Colon (tissue), 2 donors: ENCODE measurements around the gene RAP1GAP2.

Source experiments
- FAIRE-seq: peaks from 2 replicates; lab custom pipeline; 2012; peaks lifted over from hg19 to GRCh38; lab: Jason Lieb, UNC
- donor health status: control.
- donor health status: control.

The RAP1GAP2 gene

GRCh38 chr17:2853283-2854142, 57.3 kb downstream of the RAP1GAP2 start:
- FAIRE-seq, result no peak

DNA sequence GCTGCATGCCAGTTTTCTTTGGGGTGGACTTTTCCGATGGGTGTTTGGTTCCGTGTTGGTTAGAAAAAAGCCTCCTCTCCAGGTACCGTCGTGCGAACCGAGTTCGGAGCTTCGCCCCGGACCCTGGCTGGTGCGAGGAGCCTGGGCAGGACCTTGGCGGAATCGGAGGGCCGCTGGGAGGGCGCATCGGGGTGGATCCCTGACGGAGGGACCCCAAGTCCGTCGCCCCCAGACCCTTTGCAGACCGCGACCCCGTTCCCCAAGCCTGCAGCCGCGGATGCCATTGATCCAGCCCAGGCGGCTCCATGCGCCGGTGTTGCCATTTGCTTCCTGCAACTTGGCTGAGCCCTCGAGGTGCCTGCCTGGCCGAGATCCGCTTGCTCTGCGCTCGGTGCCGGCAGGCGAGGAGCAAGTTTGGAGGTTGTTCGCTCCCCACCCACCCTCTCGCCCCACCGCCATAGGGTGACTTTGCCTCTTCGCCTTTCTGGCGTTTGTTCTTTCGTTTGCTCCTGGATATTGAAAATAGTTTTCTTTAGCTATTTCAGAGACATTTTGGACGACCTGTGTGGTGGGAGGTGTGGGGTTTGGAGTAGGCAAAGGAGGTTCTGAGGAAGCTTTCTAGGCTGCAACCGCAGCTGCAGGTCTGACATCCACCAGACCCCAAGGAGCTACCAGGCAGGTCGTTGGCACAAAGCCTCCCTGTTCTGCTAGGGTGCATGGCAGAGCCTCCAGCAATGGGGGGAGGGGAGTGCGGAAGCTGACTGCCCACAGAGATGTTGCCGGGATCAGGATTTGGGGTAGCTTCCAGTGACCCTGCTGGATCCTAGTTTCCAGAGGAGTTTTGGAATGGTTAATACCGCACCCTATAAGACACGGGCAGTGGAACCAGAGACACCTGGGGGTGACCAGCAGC, 58.2 kb downstream of the RAP1GAP2 start:
- FAIRE-seq, result no peak

- no peak for FAIRE-seq
These were observed 58.9 kb downstream of the RAP1GAP2 start for GRCh38 chr17:2855063-2855600.

- FAIRE-seq, result no peak
These were observed 60.5 kb downstream of the RAP1GAP2 start for GRCh38 chr17:2856727-2857126.

- FAIRE-seq, result no peak
These were observed 63.8 kb downstream of the RAP1GAP2 start for GRCh38 chr17:2860045-2860444.

- no peak for FAIRE-seq
These were observed 64.6 kb downstream of the RAP1GAP2 start for GRCh38 chr17:2860883-2861282.

GRCh38 chr17:2862197-2862596, 66.0 kb downstream of the RAP1GAP2 start:
- FAIRE-seq, result no peak

GRCh38 chr17:2863204-2863603, 67.0 kb downstream of the RAP1GAP2 start:
- no peak for FAIRE-seq

- no peak for FAIRE-seq
These were observed 69.0 kb downstream of the RAP1GAP2 start for GRCh38 chr17:2865228-2865627.

- FAIRE-seq, result no peak
These were observed 71.5 kb downstream of the RAP1GAP2 start for GRCh38 chr17:2867441-2868424.

DNA sequence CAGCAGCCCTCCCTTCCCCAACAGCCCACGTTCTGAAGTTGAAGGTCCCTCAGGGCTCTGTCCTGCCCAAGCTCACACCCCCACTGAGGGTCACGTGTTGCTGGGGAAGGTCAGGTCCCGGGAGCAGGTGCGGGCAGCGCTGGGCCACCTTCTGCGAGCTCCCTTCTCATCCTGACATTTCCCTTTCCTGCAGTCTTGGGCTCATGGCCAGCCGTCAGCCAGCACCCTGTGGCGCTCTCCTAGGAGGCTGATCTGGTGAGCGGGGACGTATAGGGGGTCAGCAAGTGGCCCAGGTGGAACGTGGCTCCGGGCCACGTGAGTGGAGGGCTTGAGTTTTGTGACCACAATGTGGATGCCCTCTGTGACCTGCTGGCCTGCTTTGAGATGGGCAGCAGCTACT, 73.4 kb downstream of the RAP1GAP2 start:
- no peak for FAIRE-seq

GRCh38 chr17:2871205-2871604, 75.0 kb downstream of the RAP1GAP2 start:
- no peak for FAIRE-seq

DNA sequence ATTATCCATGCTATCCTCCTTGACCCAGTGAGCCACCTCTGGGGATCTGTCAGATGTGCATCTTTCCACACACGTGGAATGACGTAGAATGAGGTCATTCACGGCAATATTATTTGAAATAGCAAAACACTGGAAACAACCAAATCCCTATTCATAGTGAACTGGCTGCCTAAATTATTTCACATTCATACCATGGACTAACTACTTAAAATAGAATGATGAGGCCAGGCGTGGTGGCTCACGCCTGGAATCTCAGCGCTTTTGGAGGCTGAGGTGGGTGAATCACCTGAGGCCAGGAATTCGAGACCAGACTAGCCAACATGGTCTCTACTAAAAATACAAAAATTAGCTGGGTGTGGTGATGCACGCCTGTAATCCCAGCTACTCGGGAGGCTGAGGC, 75.5 kb downstream of the RAP1GAP2 start:
- no peak for FAIRE-seq

DNA sequence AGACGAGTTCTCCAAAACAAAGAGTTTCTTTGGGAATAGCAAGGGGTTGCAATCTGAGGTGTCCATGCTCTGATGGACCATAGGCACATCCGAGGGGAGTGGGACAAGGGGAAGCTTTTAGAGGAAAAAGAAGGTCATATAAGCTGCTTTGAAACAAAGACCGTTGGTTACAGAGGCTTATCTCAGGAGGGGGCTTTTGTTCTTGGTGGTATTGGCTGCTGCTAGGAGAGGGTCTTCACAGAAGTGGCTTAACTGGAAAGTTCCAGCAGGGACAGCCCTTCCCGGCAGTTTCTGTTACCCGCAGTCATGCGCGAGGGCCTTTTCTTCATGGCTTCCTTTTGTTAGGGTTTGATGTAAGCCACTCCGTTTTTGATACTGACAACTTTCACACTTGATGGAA, 76.0 kb downstream of the RAP1GAP2 start:
- FAIRE-seq, result no peak

- FAIRE-seq, result no peak
These were observed 78.0 kb downstream of the RAP1GAP2 start for GRCh38 chr17:2874189-2874686.

GRCh38 chr17:2875608-2876007, 79.4 kb downstream of the RAP1GAP2 start:
- no peak for FAIRE-seq

DNA sequence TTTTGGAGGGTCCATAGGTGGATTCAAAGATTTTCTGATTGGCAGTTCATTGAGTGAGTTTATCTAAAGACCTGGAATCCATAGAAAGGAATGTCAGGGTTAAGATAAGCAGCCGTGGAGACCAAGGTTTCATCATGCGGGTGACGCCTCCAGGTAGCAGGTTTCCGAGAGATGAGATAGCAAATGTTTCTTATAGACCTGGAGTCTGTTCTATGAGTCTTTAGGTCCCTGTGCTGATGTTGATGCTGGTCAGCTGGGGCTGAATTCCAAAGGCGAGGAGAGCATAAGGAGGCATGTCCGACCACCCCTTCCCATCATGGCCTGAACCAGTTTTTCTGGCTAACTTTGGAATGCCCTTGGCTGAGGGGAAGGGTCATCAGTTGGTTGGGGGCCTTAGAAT, 80.2 kb downstream of the RAP1GAP2 start:
- no peak for FAIRE-seq

GRCh38 chr17:2878751-2879254, 82.6 kb downstream of the RAP1GAP2 start:
- no peak for FAIRE-seq

GRCh38 chr17:2880050-2880449, 83.8 kb downstream of the RAP1GAP2 start:
- FAIRE-seq, result no peak

- no peak for FAIRE-seq
These were observed 85.1 kb downstream of the RAP1GAP2 start for GRCh38 chr17:2881295-2881694.

GRCh38 chr17:2883544-2884213, 87.4 kb downstream of the RAP1GAP2 start:
- FAIRE-seq, result no peak
